ENCODE data around the gene RLBP1.
"Not testable (repeated sequence)": the region's sequence is repeated elsewhere in the genome, so short reads cannot be mapped to it uniquely, and the experiment has no call there.

The RLBP1 gene

DNA sequence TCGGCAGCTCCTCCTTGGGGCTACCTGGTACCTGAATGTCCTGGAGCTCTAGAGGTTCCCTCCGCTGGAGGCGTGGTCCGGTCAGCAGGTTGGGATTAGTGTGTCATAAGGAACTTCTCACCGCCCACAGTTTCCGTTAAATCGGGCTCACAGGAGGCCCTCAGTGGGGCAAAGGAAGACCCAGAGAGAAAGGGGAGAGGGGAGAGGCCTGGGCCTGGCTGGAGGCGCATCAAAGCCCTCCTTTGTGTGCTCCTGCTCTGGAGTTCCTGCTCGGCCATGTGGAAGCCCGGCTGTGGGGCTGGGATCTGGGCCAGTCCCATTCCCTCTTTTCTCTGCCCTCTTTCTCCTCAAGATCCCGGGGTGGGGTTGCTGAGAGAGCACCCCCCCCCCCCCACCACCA is at the start of gene RLBP1:
Gene RLBP1 (minus strand): TSS at position 37 of the 400 bp plus-strand sequence. CDS start 2,604 bp downstream, outside the sequence.
- DNase-seq = no peak

DNA sequence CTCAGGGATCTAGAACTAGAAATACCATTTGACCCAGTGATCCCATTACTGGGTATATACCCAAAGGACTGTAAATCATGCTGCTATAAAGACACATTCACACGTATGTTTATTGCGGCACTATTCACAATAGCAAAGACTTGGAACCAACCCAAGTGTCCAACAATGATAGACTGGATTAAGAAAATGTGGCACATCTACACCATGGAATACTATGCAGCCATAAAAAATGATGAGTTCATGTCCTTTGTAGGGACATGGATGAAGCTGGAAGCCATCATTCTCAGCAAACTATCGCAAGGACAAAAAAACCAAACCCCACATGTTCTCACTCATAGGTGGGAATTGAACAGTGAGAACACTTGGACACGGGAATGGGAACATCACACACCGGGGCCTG is 28.8 kb upstream of the RLBP1 start:
- not testable (repeated sequence) for DNase-seq

DNA sequence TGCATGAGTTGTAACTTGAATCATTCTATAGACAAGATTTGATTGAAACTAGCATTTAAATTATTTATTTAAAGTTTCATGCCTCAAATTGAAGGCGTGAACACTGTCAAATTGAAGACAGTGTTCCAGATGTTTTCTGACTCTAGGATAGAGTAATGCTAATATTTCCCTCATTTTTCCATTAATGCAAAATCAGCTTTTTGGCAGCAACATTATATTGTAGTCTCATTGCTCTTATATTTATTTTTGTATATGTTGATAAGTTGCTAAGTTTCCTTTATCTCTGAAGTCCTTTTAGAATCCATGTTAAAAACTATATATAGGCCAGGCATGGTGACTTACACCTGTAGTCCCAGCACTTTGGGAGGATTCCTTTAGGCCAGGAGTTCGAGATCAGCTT is 27.2 kb upstream of the RLBP1 start:
- no peak for DNase-seq

DNA sequence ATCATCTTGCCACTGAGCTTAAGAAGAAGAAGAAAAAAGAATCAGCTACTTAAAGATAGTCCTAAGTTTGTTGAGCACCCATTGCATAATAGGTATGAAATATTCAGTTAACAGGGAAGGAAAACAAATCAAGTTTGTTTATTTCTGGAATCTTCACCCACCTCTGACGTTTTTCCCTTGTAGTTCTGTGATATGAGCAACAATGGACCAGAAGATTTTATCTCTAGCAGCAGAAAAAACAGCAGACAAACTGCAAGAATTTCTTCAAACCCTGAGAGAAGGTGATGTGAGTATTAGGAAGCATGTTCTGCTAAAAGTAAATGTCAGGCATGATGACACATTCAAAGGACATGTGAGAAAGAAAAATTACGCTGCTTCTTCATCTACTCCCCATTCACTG is 26.1 kb upstream of the RLBP1 start:
- DNase-seq = no peak

DNA sequence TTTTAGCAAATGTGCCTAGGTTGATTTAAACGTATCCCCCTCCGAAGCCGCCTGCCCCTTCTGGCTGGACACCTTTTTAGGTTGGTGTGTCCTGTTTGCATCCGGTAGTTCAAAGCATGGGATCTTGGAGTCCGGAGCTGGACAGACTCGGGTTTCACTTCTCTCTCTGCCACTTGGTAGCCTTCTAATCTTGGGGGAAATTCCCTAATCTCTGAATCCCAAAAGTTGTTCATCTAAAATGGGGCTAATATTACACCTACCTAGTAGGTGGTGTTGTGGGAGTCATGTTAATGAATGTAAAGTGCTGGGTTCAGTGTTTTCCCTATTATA is 23.2 kb upstream of the RLBP1 start:
- no peak for DNase-seq

DNA sequence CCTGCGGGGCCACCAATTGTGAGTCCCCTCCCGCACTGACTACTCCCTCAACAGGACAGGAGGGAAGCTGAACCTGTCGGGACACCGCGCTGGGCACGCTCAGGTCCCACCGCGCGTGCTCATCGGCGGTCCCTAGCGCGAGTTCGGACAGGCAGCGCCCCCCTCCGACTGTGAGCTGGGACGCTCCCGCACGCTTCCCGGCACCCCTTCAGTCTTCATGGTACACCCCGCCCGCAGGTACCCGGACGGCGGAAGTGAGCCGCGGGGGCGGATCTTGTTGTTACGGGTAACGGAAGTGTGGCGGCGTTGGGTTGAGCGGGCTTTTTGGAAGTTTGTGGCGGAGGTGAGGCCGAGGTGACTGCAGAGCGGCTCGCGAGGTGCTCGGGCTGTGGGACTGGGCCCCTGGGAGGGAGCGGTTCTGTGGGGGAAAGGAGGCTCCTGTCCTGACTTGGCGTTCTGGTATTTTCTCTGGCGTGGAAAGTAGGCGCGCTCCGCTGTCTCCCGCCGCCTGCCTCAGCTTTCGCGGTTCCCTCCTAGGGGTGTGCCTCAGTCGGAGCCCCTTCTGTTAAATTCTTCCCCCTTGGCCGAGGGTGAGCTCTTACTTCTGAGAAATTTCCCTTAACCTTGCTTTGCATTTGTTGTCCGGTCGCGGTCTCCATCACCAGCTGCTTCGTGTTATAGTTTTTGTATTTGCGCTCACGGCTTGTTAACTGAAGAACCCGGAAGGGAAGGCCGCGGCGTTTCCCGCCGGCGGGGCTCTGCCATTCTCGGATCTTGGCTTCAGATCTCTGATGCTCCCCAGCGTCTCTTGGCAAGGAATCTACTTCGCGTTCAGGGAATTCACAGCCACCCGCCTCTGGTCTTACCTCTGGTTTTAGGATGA is 22.6 kb upstream of the RLBP1 start, which contains the start of gene FANCI:
Gene FANCI (plus strand): TSS at position 289 of the 883 bp plus-strand sequence. CDS start 3,669 bp downstream, outside the sequence.
- DNase-seq = peak; percentile 87

DNA sequence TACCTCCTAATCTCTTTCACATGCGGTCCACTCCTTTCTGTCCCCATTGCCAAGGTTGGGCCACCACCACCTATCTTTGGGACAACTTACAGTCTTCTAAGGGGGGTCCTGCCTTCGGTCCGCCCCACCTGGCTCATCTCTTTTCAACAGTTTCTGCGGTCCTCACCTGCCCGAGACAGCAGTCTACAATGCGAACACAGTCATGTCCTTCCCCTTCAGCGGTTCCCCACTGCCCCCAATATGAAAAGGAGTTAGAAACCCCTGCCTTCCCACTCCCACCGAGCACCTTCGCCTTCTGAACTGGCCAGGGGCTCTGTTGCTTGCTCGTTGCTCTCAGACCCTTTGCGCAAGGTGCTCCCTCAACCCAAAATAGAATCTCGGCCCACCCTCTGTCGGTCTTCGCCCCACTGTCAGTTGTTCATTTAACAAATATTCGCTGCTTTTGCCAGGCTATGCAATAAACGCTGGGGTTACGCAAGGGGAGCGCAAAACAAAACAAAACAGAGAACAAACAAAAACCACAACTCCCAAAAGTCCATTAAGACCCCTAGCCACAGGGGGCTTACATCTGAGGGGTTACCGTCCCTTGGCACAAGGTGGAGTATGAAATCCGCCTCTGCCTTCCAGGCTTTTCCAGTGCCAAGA is 21.8 kb upstream of the RLBP1 start:
- no peak for DNase-seq

DNA sequence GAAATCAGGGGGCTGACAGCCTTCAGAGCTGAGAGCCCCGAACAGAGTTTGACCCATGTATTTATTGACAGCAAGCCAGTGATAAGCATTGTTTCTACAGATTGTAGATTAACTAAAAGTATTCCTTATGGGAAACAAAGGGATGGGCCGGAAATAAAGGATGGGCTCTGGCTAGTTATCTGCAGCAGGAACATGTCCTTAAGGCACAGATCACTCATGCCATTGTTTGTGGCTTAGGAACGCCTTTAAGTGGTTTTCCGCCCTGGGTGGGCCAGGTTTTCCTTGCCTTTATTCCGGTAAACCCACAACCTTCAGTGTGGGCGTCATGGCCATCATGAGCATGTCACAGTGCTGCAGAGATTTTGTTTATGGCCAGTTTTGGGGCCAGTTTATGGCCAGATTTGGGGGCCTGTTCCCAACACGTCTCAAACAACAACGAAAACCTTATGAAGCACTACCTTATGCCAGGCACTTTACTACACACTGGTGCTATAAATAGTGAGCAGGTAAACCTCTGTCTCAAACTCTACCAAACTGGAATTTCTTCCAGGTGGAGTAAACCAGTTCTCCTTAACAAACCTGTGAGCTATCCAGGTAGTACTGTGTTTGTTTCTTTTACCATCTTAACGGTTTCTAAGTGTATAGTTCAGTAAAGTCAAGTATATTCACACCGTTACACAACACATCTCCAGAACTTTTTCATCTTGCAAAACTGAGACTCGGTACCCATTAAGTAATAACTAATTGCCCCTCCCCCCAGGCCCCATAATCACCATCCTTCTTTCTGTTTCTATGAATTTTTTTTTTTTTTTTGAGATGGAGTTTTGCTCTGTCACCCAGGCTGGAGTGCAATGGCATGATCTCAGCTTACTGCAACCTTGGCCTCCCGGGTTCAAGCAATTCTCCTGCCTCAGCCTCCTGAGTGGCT is 18.8 kb upstream of the RLBP1 start:
- not testable (repeated sequence) for DNase-seq

DNA sequence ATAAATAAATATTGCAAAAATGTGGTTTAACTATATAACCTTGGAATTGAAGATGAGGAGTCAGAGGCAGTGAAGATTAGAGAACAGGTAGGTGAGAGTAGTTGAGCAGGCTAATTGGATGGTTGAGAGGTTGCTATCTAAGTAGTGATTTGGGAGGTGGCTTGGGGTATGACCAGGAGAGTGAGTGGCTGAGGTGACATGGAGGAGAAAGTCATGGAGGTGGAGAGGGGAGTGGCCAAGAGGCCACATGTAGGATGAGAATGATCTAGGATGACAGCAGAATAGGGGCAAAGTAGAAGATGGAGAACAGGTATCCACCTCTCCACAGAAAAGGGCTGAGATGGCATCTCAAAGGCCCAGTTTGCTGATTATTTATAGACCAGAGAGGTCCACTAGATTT is 10.5 kb upstream of the RLBP1 start:
- no peak for DNase-seq

DNA sequence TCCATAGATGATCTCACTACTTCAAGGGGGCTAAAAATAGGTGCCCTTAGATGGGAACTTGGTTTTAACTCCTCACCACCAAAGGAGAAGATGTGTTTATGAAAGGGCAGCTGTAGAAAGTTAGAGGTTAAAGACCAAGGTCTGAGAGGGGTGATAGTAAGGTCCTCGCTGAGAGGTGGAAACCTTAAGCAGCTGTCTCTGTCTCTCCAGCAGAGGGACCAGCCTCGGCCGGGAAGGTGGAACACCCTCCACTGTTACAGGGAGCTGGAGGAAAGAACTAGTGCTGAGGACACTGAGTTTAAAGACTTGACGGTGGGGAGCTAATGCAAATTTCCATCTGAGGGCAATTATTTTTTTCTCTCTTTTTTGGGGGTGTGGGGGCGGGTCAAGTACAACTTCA is 8.9 kb upstream of the RLBP1 start:
- DNase-seq = no peak

DNA sequence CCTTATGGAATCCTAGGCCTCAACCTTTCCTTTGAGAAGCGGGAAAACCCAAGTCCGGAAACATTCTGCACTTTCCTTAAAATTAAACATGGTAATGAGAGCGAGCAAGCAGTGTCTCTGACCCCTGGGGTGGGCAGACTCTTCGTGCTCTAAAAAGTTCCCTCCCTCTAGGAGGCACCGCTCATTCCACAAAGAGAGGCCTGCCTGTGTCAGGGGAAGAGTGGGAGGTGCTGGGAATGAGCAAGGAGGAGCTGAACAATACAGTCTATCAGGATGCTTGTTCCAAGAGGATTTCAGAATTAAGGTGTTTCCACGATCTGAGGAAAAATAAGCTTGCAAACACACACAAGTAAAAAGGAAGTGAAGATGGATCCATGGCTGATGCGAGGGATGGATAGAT is 6.0 kb upstream of the RLBP1 start:
- DNase-seq = no peak

DNA sequence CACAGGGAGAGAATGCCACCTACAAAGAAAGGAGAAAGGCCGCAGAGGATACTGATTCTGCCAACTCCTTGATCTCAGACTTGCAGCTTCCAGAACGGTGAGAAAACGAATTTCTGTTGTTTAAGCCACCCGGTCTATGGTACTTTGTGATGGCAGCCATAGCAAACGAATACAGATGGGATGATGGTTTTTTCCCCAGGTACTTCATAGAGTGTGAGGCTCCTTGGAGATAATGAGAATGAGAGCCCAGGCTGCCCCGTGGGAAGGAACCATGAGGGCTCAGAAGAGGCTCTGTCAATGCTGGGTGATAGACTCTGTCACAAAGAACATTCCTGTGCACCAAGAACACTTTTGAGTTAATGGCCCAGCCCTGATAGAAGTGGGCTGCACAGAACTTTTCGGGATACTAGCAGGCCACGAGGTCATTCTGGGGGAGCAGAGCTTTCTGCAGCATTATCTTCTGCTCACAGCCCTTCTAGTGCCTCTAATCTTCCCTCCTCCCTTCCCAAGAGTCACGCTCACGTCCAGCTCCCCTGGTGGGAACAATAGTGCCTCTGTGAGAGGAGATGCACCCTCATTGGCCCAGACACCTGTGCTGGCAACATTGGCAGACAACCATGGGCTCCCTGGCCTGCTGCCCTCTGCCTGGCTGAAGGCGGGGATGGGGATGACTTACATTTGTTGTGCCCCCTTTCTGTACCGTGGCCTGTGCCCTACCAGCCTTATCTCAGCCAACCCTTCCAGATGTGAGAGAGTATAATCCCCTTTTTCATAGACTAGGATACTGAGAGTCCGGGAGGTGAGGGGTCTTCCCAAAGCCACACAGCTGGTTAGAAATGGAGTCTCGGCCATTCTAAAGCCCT is 5.2 kb upstream of the RLBP1 start:
- no peak for DNase-seq

DNA sequence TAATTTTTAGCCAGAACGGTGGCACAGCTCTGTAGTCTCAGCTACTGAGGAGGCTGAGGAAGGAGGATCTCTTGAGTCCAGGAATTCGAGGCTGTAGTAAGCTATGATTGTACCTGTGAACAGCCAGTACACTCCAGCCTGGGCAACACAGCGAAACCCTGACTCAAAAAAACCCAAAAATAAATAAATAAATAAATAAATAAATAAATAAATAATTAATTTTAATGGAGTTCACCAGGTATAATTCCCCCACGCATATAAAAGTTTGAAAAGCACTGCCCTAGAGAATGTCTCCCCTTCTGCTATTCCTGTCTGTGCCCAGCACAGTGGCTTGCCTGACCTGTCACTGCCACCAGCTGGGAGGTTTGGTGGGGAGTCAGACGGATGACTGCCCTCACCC is 4.2 kb upstream of the RLBP1 start:
- no peak for DNase-seq

DNA sequence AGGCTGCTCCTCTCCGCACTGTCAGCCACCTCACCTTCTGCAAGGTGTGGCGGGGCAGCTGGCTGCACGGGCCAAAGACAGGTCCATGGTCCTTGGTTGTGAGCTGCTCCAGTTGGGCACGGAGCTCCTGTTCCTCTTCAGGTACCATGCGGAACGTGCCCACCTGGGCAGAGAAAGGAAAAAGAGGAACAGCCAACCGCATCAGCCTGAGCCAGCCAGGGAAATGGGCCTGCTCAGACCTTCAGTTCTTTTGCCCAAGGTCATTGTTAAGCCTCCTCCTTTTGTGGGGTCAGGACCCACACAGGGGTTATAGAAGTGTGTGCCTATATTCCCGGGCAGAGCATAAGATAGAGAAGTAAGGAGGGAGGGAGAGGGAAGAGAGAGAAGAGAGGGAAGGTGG is 2.8 kb downstream of the RLBP1 start:
- no peak for DNase-seq

DNA sequence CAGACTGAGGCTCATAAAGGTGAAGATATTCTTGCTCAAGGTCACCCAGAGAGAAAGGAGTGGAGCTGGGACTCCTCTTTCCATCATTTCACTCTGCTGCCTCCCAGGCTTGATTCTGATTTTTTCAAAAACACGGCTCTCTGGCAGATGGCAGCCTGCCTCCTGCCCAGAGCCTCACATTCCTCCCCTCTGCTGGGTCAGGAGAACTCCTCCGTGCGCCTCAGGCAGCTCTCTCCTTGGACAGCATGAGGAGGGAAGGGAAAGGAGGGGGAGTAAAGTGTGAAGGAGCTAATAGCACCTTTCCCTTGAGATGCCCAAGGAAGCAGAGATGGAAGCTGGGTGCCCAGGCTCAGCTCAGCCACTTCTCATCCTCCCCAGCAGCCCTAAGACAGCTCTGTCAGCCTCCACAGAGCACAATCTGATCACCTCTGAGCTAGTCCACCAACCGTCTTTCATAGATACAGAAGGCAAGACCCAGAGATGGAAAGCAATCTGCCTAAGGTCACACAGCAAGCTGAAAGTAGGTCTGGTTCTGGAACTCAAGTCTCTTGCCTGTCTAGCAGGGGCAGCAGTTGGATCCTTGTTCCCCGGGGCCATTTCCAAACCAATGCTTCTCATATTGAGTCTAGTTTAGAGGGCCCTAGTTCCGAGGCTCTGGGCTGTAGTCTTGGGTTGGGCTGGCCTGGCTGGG is 3.5 kb downstream of the RLBP1 start:
- no peak for DNase-seq

DNA sequence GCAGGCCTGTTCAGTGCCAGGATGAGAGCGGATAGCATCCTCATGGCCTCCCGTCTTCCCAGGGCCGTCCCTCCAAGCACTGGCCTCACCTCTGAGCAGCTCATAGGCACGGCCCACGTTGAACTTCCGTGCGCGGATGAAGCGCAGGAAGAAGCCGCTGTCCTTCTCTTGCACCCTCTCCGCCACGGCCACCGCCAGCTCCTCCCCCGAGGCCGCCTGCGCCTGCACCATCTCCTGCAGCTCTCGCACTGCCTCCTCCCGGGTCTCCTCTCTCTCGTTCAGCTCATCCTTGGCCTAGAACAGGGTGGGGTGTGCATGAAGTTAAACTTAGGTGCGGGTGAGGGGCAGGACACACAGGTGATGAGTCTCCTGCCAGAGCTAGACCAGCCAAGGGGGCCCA is 4.3 kb downstream of the RLBP1 start:
- no peak for DNase-seq

DNA sequence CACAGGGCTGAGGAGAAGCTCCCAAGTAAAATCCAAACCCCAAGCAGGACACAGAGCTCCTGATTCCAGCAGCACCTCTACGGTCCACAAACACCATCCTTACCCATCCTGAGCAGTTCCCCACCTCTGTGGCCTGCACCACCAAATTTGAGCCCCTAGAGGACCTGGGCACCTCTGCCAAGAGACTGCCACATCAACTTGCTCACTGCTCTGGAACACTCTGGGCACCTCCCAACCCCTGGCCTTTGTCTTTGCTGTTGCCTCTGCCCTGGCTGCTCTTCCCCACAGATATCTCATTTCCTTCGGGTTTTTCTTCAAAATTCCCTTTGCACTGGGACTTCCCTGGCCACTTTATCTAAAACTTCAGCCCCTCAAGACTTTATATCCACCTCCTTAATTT is 5.8 kb downstream of the RLBP1 start:
- DNase-seq = no peak

DNA sequence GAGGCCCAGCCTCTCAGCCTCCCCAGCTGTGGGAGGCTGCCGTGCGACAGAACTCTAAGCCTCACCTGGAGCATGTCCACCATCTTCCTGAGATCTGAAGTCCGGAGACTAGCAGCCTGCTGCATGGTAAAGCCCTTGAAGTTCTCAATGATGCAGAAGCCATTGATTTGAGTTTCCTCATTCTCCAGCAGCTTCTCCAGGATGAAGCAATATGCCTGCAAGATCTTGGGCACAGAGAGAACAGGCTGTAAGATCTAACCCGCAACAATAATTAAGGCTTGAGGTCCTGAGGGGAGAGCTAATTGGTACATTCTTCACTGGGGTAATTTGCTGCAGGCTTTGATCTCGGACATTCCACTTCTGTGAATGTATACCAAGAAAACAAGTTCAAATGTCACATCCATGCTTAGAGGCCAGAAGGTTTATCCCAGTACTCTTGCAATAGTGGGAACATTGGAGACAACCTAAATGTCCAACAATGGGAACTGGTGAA is 9.7 kb downstream of the RLBP1 start:
- DNase-seq = no peak

DNA sequence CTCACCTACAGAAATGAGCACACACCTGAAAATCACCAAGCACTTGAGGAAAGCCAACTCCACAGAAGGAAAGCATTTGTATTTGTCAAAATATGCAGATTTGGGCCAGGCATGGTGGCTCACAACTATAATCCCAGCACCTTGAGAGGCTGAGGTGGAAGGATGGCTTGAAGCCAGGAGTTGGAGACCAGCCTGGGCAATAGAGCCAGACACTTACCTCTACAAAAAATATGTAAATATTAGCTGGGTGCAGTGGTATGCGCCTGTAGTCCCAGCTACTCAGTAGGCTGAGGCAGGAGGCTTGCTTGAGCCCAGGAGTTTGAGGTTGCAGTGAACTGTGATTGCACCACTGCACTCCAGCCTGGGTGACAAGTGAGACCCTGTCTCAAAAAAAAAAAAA is 12.3 kb downstream of the RLBP1 start:
- no peak for DNase-seq

DNA sequence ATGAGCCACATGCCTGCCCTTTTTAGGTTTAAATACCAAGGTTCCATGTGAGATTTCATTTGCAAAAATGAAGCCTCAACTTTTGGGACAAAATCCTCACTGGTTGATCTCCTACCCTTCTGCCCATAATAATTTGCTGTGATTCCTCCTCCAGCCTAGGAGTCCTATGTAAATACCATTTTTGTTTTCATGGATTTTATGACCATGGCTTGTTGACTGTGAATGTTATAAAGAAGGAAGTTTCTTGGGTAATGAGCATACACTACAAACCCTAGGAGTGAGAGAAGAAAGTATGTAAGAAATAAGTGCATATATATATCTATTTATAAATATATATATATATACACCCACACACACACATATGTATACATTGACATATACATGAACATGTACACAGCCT is 13.1 kb downstream of the RLBP1 start:
- DNase-seq = no peak

DNA sequence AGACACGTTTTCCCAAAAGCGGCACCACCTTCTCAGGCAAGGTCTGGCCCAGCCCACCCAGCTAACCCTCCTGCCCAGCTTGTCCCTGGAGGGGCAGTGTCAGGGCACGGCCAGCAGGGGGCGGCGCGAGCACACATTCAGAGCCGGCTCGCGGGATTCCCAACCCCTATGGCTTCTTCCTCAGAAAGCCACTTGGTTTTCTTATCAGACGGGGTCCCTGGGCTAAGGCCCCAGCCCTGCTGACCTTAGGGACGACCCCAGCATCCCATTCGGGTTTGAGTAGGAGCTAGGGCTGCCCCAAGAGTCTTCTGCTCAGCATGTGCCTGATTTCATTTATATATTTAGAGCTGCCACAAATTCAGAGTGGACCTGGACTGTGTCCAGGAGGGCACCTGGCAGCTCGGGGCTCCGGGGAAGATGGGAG is 14.5 kb downstream of the RLBP1 start:
- DNase-seq = peak; percentile 51
